ENCODE results near the gene MYH9. TPM values are rescaled to one million over a fixed set of nuclear protein-coding genes. Genes with fewer than 3 reads are reported as not detected.

Gene MYH9
- total and polyA plus RNA-seq, 4 donors, result 32.3 to 150 (median 98.7) TPM

DNA sequence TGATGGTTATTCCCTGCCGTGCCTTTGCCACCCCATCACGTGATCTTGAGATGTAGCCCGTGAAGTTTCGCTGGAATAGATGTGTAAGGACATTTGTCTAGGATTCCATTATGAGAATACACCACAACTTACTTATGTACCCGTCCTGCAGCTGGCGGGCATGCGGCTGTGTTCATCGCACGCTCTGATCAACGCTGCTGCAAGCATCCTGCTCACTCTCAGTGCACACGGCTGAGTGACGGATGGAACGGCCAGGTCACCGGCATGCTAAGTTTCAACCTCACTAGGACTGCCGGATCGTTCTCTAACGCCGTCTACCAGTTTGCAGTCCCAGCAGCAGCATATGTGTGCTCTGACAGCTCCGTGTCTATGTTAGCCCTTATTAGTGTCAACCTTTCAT lies 90.2 kb downstream of the MYH9 start:
- Histone ChIP-seq H3K9me3 (ENCODE audit: control insufficient read depth in 4 of 4, low read length in 3 of 4) (no peaks in the 10 kb centered on the region), H3K36me3 (ENCODE audit: control insufficient read depth in 4 of 4, insufficient read depth in 3 of 4, low read depth in 1 of 4, low read length in 3 of 4) (peaks cover 45 to 94% (median 81%) of the 10 kb centered on the region in 4 donors), H3K9ac (ENCODE audit: low read depth in 1 of 2, low read length in 2 of 2) (no peak overlapping the region), H3K4me3 (ENCODE audit: low read depth in 1 of 3, low read length in 3 of 3) (no peak overlapping the region), H3K27me3 (ENCODE audit: control insufficient read depth in 4 of 4, insufficient read depth in 4 of 4, low read length in 3 of 4) (no peaks in the 10 kb centered on the region), H3K27ac (ENCODE audit: low read depth in 1 of 2, low read length in 2 of 2) (no peak overlapping the region), H3K4me1 (ENCODE audit: control insufficient read depth in 4 of 4, insufficient read depth in 4 of 4, low read length in 3 of 4) (peaks cover 0 to 27% (median 17%) of the 10 kb centered on the region in 4 donors)
- WGBS, result 89% methylated on average over 19 of the region's 19 CpGs
- no peak for DNase-seq (ENCODE audit: low spot score)
- TF ChIP-seq, protein P1, sequence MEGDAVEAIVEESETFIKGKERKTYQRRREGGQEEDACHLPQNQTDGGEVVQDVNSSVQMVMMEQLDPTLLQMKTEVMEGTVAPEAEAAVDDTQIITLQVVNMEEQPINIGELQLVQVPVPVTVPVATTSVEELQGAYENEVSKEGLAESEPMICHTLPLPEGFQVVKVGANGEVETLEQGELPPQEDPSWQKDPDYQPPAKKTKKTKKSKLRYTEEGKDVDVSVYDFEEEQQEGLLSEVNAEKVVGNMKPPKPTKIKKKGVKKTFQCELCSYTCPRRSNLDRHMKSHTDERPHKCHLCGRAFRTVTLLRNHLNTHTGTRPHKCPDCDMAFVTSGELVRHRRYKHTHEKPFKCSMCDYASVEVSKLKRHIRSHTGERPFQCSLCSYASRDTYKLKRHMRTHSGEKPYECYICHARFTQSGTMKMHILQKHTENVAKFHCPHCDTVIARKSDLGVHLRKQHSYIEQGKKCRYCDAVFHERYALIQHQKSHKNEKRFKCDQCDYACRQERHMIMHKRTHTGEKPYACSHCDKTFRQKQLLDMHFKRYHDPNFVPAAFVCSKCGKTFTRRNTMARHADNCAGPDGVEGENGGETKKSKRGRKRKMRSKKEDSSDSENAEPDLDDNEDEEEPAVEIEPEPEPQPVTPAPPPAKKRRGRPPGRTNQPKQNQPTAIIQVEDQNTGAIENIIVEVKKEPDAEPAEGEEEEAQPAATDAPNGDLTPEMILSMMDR (IDR thresholded peaks at IDR 0.05; ENCODE audit: low read depth, low read length, missing input control), result no peak
- TF ChIP-seq EGR1 (IDR thresholded peaks at IDR 0.05; ENCODE audit: low read depth in 2 of 2), result no peak
- no peak for TF ChIP-seq SP1 (IDR thresholded peaks at IDR 0.05)
- no peak for TF ChIP-seq HNF4G (IDR thresholded peaks at IDR 0.05)
- no peak for TF ChIP-seq RXRA (IDR thresholded peaks at IDR 0.05)
- TF ChIP-seq, protein P2, sequence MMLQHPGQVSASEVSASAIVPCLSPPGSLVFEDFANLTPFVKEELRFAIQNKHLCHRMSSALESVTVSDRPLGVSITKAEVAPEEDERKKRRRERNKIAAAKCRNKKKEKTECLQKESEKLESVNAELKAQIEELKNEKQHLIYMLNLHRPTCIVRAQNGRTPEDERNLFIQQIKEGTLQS (IDR thresholded peaks at IDR 0.05), result no peak
- no peak for TF ChIP-seq TAF1 (conservative IDR thresholded peaks at IDR 0.05)
- TF ChIP-seq, protein P3, sequence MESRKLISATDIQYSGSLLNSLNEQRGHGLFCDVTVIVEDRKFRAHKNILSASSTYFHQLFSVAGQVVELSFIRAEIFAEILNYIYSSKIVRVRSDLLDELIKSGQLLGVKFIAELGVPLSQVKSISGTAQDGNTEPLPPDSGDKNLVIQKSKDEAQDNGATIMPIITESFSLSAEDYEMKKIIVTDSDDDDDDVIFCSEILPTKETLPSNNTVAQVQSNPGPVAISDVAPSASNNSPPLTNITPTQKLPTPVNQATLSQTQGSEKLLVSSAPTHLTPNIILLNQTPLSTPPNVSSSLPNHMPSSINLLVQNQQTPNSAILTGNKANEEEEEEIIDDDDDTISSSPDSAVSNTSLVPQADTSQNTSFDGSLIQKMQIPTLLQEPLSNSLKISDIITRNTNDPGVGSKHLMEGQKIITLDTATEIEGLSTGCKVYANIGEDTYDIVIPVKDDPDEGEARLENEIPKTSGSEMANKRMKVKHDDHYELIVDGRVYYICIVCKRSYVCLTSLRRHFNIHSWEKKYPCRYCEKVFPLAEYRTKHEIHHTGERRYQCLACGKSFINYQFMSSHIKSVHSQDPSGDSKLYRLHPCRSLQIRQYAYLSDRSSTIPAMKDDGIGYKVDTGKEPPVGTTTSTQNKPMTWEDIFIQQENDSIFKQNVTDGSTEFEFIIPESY (IDR thresholded peaks at IDR 0.05), result no peak
- TF ChIP-seq, protein P4, sequence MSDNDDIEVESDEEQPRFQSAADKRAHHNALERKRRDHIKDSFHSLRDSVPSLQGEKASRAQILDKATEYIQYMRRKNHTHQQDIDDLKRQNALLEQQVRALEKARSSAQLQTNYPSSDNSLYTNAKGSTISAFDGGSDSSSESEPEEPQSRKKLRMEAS (IDR thresholded peaks at IDR 0.05), result no peak
- no peak for TF ChIP-seq JUND (IDR thresholded peaks at IDR 0.05)
- TF ChIP-seq FOXA2 (IDR thresholded peaks at IDR 0.05), result no peak
- TF ChIP-seq NR2F2 (IDR thresholded peaks at IDR 0.05), result no peak
- no peak for TF ChIP-seq YY1 (IDR thresholded peaks at IDR 0.05)
- no peak for TF ChIP-seq RAD21 (IDR thresholded peaks at IDR 0.05)
- TF ChIP-seq HNF4A (conservative IDR thresholded peaks at IDR 0.05), result no peak
- no peak for TF ChIP-seq FOXA1 (IDR thresholded peaks at IDR 0.05)
- no peak for TF ChIP-seq REST (IDR thresholded peaks at IDR 0.05)
- TF ChIP-seq GABPA (IDR thresholded peaks at IDR 0.05 in 1 of 2, conservative IDR thresholded peaks at IDR 0.05 in 1 of 2), result no peak
